Esophagus squamous epithelium (tissue), 5 donors: Measurements from ENCODE around the gene UBR2. TPM values are rescaled to one million over a fixed set of nuclear protein-coding genes. Genes with fewer than 3 reads are reported as not detected.
"Not testable (repeated sequence)": the region's sequence is repeated elsewhere in the genome, so short reads cannot be mapped to it uniquely, and the experiment has no call there.

Source experiments
- DNase-seq: peaks from one replicate; lab custom pipeline; 2025; lab: John Stamatoyannopoulos, UW
- H3K27ac ChIP-seq, 4 donors: fragments of 200-600 bp; sonication (generic); one replicate each; pipeline ENCODE4 v1.5.1; 2016 to 2019; ENCODE audit warnings: mild to moderate bottlenecking in 1 of 4
- H3K27me3 ChIP-seq, 4 donors: fragments of 200-600 bp; sonication (generic); 1 replicate in 3 of 4; 2 replicates in 1 of 4; pipeline versions ENCODE4 v1.5.1 to v1.6.0; 2017 to 2021; ENCODE audit warnings: antibody characterized with exemption in 1 of 4
- H3K36me3 ChIP-seq, 3 donors: fragments of 200-600 bp; sonication (generic); one replicate each; pipeline ENCODE4 v1.5.1; 2016 to 2019
- H3K4me1 ChIP-seq, 3 donors: fragments of 200-600 bp; sonication (generic); one replicate each; pipeline ENCODE4 v1.5.1; 2017 to 2019
- H3K4me3 ChIP-seq, 4 donors: fragments of 200-600 bp; sonication (generic); 1 replicate in 3 of 4; 2 replicates in 1 of 4; pipeline ENCODE4 v1.5.1; 2016 to 2019; ENCODE audit warnings: mild to moderate bottlenecking in 2 of 4, moderate library complexity in 1 of 4
- H3K9me3 ChIP-seq, 3 donors: fragments of 200-600 bp; sonication (generic); one replicate each; pipeline ENCODE4 v1.5.1; 2016 to 2019
- POLR2A ChIP-seq, 4 donors: fragments of 450-650 bp; IDR thresholded peaks; one replicate each; pipeline ENCODE4 v1.6.1; 2017; ENCODE audit warnings: antibody characterized with exemption in 4 of 4, mild to moderate bottlenecking in 4 of 4, moderate library complexity in 3 of 4
- WGBS, 2 donors: methylation state at CpG; one replicate each; pipeline ENCODE4 v1.1.5; 2018; 5-methylcytosine and 5-hydroxymethylcytosine counted together
- intact Hi-C: fragments of 100-400 bp; cut with DNase I; formaldehyde crosslinking; loops from one replicate; pipeline ENCODE4 v1.15.0; 2022
- total RNA-seq, 4 donors: library from RNA; depleted of rRNA; stranded (reverse); fragments of >200 nt; gene quantifications; one replicate each; pipeline ENCODE4 v1.1.0, GENCODE V29; 2016
- TF ChIP-seq, protein P1 (sequence below), 6 experiments: fragments of 450-650 bp in 4 of 6; fragments of 200-600 bp in 2 of 6; sonication (generic) in 2 of 6; IDR thresholded peaks; one replicate each; pipeline ENCODE4 v1.5.1; 2016 to 2019; ENCODE audit warnings: antibody characterized with exemption in 6 of 6, mild to moderate bottlenecking in 4 of 6, moderate library complexity in 4 of 6
- donor health status: DM: yes; HTN: yes; CAD: no.

Gene UBR2
- total RNA-seq, 4 donors from 2014 or later = 14.0 to 25.9 (median 20.4) TPM

DNA sequence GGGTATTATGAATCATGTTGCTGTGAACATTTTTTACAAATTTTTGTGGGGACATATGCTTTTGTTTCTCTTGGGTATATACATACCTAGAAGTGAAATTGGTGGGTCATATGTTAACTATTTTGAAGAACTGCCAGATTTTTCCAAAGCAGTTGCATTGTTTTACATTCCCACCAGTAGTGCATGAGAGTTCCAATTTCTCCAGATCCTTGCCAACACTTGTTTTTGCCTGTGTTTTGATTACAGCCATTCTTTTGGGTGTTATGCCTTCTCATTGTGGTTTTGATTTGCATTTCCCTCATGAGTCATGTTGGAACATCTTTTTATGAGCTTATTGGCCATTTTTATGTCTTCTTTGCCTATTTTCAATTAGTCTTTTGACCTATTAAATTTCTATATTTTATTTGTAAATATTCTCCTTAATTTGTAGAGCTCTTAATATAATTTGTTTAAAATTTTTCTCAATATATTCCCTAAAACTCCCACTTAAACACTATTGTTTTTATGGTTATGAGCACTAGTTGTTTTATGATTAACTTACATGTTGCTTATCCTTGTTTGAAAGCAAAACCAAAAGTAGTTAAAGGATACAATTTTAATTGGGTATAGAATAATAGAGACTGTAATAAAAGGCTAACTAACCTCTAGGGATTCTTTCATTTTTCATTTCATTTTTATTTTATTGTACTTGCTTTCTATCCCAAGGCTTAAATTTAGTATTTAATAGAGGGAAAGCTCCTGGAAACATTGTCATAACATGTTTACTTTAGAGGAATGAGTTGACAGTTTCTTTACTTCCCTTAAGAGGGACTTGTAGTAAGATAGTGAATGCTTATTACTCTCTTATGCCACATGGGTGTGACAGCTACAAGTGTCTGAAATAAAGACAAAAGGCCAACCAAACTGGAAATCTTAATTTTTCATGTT lies 5.5 kb downstream of the UBR2 start:
- Histone ChIP-seq H3K4me1 (peaks cover 5 to 83% (median 50%) of the 10 kb centered on the region in 3 donors), H3K27ac (peak overlapping the region in 3 of 4 donors; percentile 41 to 60 (median 47)), H3K36me3 (peaks cover 0 to 15% (median 0%) of the 10 kb centered on the region in 3 donors), H3K27me3 (no peaks in the 10 kb centered on the region), H3K4me3 (no peak overlapping the region), H3K9me3 (no peaks in the 10 kb centered on the region)
- DNase-seq = no peak
- intact Hi-C loops = no loop called here
- no peak for TF ChIP-seq POLR2A (IDR thresholded peaks at IDR 0.05)
- TF ChIP-seq, protein P1, sequence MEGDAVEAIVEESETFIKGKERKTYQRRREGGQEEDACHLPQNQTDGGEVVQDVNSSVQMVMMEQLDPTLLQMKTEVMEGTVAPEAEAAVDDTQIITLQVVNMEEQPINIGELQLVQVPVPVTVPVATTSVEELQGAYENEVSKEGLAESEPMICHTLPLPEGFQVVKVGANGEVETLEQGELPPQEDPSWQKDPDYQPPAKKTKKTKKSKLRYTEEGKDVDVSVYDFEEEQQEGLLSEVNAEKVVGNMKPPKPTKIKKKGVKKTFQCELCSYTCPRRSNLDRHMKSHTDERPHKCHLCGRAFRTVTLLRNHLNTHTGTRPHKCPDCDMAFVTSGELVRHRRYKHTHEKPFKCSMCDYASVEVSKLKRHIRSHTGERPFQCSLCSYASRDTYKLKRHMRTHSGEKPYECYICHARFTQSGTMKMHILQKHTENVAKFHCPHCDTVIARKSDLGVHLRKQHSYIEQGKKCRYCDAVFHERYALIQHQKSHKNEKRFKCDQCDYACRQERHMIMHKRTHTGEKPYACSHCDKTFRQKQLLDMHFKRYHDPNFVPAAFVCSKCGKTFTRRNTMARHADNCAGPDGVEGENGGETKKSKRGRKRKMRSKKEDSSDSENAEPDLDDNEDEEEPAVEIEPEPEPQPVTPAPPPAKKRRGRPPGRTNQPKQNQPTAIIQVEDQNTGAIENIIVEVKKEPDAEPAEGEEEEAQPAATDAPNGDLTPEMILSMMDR (IDR thresholded peaks at IDR 0.05) = peak in 1 of 6 experiments; percentile 7

DNA sequence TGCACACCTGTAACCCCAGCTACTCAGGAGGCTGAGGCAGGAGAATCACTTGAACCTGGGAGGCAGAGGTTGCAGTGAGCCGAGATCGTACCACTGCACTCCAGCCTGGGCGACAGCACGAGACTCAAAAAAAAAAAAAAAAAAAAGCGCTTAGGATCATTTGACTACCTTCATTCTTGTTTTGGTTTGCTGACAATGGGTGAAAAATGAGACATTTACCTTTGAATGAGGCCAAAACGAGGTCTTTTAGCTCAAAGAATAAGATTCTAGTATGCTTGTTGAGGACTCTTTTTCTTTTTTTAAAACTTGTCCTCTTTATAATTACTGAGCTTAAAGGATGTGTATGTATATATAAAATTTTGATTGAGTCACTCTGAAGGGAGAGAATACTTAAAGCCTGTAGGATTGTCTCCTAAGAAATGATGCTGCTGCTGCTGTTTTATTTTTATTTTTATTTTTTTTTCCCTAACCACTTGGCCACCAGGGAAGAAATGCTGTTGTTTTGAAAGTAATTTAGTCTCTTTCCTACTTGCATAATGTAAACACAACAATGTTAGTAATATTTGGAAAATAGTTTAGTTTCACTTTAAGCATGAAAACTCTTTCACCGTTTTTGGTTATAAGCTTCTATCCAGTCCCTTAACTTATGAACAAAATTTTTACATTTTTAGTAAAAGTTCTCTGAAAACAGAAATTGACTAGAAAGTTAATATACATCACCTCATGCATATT lies 7.9 kb downstream of the UBR2 start:
- intact Hi-C loops = no loop called here
- Histone ChIP-seq H3K9me3 (no peaks in the 10 kb centered on the region), H3K27me3 (no peaks in the 10 kb centered on the region), H3K27ac (peak overlapping the region in 1 of 4 donors; percentile 13), H3K4me1 (peaks cover 5 to 70% (median 40%) of the 10 kb centered on the region in 3 donors), H3K36me3 (peaks cover 0 to 39% (median 5%) of the 10 kb centered on the region in 3 donors), H3K4me3 (peak overlapping the region in 1 of 4 donors; percentile 22)
- WGBS, 2 donors = 57 to 72% methylated on average over 7 of the region's 7 CpGs
- no peak for DNase-seq
- TF ChIP-seq, protein P1 (IDR thresholded peaks at IDR 0.05) = no peak
- TF ChIP-seq POLR2A (IDR thresholded peaks at IDR 0.05) = no peak

DNA sequence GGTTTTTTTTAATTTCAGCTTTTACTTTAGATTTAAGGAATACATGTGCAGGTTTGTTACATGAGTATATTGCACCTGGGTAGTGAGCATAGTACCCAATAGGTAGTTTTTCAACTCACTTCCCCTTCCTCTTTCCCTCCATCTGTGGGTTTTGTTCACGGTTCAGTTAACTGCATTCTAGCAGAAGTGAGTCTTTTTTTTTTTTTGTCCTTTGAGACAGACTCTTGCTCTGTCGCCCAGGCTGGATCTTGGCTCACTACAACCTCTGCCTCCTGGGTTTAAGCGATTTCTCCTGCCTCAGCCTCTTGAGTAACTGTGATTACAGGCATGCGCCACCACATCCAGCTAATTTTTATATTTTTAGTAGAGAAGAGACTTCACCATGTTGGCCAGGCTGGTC lies 8.7 kb downstream of the UBR2 start:
- Histone ChIP-seq H3K27me3 (no peaks in the 10 kb centered on the region), H3K27ac (no peak overlapping the region), H3K4me3 (no peak overlapping the region), H3K4me1 (peaks cover 5 to 65% (median 33%) of the 10 kb centered on the region in 3 donors), H3K9me3 (no peaks in the 10 kb centered on the region), H3K36me3 (peaks cover 0 to 46% (median 5%) of the 10 kb centered on the region in 3 donors)
- 26 to 51% methylated on average over 4 of the region's 4 CpGs for WGBS, 2 donors
- TF ChIP-seq, protein P1 (IDR thresholded peaks at IDR 0.05) = no peak
- TF ChIP-seq POLR2A (IDR thresholded peaks at IDR 0.05) = no peak
- DNase-seq = no peak
- intact Hi-C loops = no loop called here

DNA sequence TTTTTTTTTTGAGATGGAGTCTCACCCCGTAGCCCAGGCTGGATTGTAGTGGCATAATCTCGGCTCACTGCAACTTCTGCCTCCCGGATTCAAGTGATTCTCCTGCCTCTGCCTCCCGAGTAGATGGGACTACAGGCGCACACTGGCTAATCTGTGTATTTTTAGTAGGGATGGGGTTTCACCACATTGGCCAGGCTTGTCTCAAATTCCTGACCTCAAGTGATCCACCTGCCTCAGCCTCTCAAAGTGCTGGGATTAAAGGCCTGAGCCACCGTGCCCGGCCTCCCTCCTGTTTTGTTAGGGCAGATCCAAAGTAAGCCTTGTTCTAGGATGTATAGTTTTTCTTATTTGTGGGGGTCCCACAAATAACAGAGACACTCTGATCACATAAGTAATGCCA lies 12.7 kb downstream of the UBR2 start:
- H3K27ac ChIP-seq, H3K4me3 ChIP-seq, DNase-seq, H3K27me3 ChIP-seq, H3K9me3 ChIP-seq, intact Hi-C loops: not testable (repeated sequence)
- WGBS, 2 donors = 91 to 100% methylated on average over 3 to 4 of the region's 7 CpGs
- Histone ChIP-seq H3K4me1 (peaks cover 5 to 28% (median 12%) of the 10 kb centered on the region in 3 donors), H3K36me3 (peaks cover 0 to 81% (median 5%) of the 10 kb centered on the region in 3 donors)

DNA sequence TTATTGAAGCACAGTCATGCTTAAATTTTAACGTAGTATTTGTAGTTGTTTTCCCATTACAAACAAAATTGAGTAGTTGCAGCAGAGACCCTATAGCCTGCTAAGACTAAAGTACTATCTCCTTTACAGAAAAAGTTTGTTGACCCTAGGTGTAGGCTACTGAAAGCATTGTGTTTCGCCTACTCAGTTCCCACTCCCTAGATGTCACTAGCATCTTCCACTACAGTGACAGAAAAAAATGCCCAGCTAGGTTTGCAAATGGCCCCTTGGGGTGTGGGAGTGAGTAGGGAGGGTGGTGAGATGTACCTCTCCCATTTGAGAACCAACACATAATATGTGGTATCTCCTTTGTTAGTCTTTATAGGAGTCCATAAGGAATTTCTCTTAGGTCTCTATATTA lies 34.5 kb downstream of the UBR2 start:
- no peaks in the 10 kb centered on the region for H3K27me3 ChIP-seq
- no peak overlapping the region for H3K27ac ChIP-seq
- H3K36me3 ChIP-seq = peaks cover 0 to 61% (median 4%) of the 10 kb centered on the region in 3 donors
- no peak for TF ChIP-seq POLR2A (IDR thresholded peaks at IDR 0.05)
- no peaks in the 10 kb centered on the region for H3K4me1 ChIP-seq
- H3K9me3 ChIP-seq = no peaks in the 10 kb centered on the region
- no peak overlapping the region for H3K4me3 ChIP-seq
- intact Hi-C loops = no loop called here
- 88 to 96% methylated on average over 2 of the region's 2 CpGs for WGBS, 2 donors
- DNase-seq = no peak
